NCI-H1417 (cell line): ENCODE results near the gene MTMR1.

Source experiments
- DNase-seq, 3 experiments: peaks; one replicate each; lab custom pipeline; 2025; lab: John Stamatoyannopoulos, UW

Gene MTMR1

DNA sequence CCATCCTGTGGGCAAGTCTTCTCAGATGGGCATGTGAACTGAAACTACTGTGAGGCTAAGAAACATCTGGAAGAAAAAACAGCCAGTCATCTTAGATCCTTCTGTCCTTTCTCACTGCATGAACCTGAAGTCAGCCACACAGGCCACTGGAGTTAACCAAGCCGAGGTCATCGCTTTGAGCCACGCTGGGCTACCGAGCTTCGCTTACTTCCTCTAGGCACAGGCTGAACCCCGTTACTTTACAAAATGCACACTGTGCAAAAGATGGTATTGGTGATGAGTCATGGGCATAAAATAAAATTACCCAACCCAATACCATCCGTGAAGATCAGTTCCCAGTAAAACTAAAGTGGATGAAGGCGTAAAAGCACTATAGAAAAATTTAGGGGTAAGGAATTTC is 86.2 kb downstream of the MTMR1 start:
- DNase-seq = no peak

DNA sequence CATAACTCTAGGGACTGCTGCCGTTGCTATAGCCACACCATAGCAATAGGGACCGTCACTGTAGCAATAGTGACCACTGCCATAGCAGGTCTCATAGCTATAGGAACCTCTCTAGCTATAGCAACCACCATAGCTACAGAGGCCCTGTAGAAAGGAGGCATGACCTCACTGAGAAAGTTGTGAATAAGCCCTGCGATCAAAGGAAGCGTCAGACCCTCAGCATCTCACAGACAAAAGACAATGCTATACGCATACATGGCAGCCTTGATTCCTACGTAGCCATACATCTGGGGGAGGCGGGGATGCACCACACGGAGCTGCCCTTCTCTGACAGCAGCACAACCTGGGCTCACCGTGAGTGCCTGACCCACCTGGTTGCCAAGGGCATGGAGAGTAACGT is 88.5 kb downstream of the MTMR1 start:
- no peak for DNase-seq

DNA sequence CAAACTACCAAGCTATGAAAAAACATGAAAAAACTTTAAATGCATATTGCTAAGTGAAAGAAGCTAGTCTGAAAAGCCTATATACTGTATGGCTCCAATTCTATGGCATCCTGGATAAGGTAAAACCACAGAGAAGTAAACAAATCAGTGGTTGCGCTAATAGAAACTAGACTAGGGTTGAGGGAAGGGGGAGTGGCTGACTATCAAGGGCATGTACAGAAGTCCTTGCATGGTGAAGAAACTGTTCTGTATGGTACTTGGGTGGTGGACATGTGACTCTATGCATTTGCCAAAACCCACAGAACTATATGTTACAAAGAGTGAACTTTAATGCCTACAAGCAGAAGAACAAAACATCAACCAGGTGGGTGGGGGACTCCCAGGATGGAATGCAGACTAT is 96.8 kb downstream of the MTMR1 start:
- DNase-seq = no peak

DNA sequence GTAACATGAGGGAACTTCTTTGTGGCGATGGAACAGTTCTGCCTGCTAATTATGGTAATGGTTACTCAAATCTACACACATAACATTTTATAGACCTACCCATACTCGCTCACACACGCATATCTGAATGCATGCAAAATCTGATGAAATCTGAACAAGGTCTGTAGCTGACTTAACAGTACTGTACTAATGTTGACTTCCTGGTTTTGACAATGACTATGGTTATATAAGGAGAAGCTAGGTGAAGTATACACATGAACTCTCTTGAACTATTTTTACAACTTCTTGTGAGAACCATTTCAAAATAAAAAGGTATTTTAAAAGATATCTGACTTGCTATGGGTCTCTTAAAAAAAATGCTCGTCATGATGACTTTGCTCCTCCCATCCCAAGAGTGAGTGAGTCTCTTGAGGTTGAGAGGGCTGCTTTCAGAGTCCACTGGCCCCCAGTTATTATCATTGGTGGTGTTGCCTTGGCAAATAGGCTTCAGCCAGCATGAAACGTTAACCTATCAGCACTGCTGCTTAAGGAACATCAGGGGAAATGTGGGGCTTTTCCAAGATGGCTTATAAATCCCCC is 99.8 kb downstream of the MTMR1 start:
- DNase-seq = no peak

DNA sequence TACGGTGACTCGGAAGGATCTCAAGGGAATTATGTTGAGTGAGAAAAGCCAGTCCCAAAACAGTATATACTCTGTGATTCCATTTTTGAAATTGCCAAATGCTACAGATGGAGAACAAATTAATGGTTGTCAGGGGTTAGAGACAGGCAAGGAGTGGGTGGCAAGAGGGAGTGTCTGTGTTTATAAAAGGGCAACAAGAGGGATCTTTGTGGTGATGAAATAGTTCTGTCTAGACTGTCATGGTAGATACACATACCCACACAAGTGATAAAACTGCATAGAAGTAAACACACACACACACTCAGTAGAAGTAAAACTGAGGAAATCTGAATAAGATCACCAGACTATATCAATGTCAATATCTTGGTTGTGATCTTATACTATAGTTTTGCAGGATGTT is 112.5 kb downstream of the MTMR1 start:
- no peak for DNase-seq

DNA sequence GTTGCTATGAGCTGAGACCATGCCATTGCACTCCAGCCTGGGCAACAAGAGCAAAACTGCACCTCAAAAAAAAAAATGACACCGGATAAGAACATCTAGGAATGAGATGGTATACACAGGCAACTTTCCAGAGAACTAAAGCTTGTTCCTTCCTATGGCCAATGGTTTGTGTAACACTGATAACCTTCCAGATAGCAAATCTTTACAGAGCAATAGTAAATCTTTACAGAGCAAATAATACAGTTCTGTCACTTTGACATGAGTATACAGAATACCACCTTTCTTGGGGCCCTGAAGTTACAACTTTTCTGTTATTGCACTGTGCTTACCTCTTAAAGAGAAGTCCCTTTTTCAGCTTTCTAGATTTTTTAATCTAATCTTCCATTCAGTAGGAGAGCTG is 113.6 kb downstream of the MTMR1 start:
- no peak for DNase-seq

DNA sequence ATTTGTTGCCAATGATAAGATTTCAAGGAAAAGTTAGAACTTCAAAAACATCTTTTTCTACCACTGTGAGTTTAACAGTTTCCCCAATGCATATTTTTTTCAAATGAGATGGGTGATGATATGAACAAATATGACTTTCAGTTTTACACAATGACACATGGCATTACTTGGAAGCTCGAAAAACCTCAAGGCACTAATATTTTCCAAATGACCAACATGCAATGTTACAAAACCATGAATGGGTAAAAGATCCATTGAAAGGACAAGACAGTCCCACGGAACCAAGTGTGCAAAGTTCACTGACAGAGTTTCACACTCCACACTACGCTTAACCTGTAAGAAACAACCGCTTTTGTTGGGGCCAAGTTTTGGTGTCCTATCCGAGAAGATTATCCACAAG is 120.7 kb downstream of the MTMR1 start:
- DNase-seq = no peak
